Left hindlimb (tissue), 1 donor: ENCODE results near the gene ADAMTS12.

Source experiments
- DNase-seq: peaks from one replicate; pipeline ENCODE4 v3.0.0-alpha.2; 2018

ADAMTS12 gene

DNA sequence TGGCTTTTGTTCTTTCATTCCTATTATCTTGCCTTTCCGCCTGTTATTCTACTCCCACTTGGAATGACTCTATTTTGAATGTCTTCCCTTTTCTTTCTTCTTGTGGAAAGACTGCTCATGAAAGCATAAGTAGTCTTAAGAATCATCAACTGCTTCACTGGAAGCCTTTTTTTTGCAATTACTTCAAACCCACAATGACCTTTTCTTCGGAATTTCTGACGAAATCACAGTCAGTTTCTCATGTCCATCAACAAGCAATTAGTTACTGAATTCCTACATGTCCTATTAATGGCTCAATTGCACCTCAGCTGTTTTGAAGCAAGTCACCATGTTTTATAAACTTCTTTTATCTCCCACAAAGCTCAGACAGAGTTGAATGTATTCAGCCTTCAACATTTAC lies 254.8 kb downstream of the ADAMTS12 start:
- DNase-seq, result no peak

DNA sequence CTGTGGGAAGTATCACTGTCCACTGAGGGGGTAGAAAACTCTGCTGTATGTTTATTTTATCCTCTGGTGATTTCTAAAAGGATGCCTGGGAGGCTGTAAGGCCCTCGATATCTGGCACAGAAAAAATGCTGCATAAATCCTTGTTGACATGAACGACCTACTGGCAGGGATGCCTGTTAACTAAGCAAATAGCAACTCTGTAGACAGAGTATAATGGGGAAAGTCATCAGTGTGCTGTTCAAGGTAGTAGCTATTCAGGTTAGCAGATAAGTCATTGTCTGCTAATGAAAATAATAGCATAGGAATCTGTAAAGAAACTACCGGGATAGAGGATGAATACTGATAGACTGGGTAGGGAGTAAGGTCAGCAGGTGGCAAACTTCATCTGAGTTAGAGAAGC lies 256.2 kb downstream of the ADAMTS12 start:
- no peak for DNase-seq

DNA sequence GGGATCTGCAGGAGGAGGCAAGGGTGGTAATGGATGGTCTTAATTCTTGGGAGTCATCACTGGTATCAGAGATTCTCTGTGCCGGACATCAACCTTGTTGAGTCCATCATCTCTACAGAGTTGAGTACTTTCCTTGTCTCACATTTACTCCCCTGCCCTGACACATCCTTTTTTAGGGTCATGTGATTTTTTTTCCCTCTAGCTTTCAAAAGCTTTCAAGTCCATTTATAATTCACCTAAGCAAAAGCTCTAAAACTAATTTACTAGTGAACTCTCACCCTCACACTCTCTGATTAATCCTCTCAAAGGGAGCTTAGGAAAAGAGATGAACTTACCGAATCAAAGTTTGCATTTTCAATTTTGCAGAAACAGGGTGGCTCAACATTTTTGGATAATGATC lies 258.1 kb downstream of the ADAMTS12 start:
- DNase-seq, result no peak

GRCh38 chr5:33631786-33632185 lies 260.0 kb downstream of the ADAMTS12 start:
- DNase-seq, result no peak

GRCh38 chr5:33631139-33631538 lies 260.7 kb downstream of the ADAMTS12 start:
- no peak for DNase-seq

DNA sequence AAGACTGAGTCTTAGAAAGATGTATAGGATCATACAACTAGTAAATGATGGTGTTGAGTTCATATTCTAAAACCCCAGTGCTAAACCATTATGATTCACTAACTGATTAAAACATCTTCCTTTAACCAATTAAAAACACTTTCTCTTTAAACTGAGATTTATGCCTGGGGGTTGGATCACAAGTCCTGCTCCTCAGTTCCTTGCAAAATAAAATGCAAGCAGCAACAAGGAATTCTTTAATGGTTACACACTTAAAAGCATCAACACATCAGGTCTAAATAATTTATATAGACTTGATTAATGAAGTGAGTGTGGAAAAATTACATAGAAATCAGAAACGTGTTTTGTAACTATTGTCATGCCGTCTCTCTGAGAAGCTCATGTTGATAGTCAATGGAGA lies 261.8 kb downstream of the ADAMTS12 start:
- no peak for DNase-seq

GRCh38 chr5:33628796-33629195 lies 263.0 kb downstream of the ADAMTS12 start:
- DNase-seq, result no peak

- DNase-seq, result no peak
Measured at GRCh38 chr5:33621514-33621913, 270.3 kb downstream of the ADAMTS12 start.

DNA sequence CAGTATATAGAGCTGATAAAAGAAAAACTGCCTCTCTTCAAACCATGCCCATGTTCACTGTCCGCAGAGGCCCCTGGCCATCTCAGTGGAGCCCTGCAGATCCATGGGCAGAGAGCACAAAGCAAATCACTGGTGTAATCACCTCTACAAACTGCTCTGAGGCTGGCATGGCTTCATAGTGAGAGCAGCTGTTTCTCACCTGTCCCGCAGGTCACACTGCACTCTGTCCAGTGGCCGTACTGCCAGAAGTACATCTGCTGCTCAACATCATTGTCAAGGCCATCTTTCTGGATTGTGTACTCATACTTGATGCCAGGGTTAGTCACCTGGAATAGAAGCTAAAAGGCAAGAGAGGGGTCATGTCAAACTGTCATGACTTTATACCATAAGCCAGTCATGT lies 277.8 kb downstream of the ADAMTS12 start:
- no peak for DNase-seq

GRCh38 chr5:33612386-33612785 lies 279.4 kb downstream of the ADAMTS12 start:
- DNase-seq, result no peak

DNA sequence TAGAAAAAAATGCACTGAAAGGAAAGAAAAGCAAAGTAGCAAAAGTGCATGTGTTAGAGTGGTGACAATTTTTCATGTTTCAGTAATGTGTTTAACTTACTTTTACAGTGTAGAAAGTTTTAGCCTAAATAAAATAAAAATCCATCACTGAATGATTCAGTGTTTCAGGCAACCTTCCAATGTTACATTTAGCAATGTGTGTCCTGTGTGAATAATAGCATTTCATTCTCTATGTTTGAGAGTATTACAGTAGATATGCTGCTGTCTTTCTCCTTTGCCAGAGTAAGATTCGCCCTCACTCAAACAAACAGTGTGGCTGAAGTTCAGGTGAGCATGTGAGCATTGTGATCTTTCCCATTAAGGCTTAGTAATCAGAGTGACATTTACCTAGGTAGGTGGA lies 279.9 kb downstream of the ADAMTS12 start:
- no peak for DNase-seq

- no peak for DNase-seq
Measured at GRCh38 chr5:33608344-33609041, 283.3 kb downstream of the ADAMTS12 start.

DNA sequence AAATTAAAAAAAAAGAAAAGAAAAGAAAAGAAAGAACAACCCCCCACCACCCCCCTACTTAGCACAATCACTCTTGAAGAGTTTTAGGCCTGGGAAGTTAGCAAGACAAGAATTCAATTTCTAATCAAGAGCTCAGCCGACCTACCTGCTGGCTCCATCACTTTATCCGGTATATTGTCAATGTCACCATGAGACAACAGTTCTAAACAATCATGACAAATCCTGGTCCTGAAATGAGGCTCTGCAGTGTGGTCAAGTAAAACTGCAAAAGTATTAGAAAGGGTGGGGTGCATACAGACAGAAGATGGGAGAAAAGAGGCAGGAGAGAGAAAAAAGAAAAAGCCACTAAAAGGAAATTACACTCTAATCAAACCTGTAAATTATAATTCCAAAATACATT lies 287.3 kb downstream of the ADAMTS12 start:
- no peak for DNase-seq

- no peak for DNase-seq
Measured at GRCh38 chr5:33601881-33602280, 289.9 kb downstream of the ADAMTS12 start.

GRCh38 chr5:33595303-33595702 lies 296.5 kb downstream of the ADAMTS12 start:
- DNase-seq, result no peak

DNA sequence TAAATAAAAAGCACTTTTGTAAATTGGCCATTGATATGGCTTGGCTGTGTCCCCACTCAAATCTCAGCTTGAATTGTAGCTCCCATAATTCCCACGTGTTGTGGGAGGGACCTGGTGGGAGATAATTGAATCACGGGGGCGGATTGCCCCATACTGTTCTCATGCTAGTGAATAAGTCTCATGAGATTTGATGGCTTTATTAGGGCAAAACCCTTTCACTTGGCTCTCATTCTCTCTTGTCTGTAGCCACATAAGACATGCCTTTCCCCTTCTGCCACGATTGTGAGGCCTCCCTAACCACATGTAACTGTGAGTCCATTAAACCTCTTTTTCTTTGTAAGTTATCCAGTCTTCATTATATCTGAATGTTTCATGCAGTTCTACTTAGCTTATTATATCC lies 297.8 kb downstream of the ADAMTS12 start:
- no peak for DNase-seq

DNA sequence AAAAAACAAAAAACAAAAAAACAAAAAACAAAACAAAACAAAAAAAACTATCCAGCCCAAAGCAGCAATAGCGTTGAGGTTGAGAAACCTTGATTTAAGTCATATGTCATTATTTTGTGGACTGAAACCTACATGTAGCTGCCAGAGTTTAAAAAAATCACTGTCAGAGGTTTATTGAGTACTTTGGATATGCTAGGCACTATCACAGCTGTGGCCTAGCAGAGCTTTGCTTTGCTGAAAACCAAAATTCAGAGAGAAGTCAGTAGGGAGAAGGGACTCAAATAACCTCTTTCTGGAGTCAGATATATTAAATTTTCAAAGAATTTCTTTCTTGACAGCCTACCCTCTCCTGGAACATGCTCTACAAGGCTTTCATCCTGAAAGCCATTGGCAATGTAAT lies 299.5 kb downstream of the ADAMTS12 start:
- DNase-seq, result no peak

- no peak for DNase-seq
Measured at GRCh38 chr5:33588654-33589372, 303.0 kb downstream of the ADAMTS12 start.

- no peak for DNase-seq
Measured at GRCh38 chr5:33583332-33583731, 308.5 kb downstream of the ADAMTS12 start.

GRCh38 chr5:33582417-33582816 lies 309.4 kb downstream of the ADAMTS12 start:
- DNase-seq, result no peak

DNA sequence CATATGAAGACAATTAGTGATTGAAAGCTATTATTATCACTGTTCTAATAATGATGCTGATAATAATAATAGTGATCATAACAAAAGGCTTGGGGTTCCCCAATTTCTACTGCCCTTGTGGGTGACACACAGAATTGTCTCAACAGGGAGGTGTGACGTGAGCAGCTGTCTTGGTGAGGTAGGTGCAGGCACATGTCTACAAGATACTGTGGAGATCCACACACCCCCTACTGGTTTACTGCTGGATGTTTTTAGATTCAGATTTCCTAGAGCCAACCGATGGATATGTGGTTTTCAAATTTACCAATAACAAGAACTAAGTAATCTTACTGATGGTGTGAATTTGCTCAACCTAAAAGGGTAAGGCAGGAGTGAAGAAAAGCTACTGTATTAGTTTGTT lies 312.0 kb downstream of the ADAMTS12 start:
- no peak for DNase-seq

DNA sequence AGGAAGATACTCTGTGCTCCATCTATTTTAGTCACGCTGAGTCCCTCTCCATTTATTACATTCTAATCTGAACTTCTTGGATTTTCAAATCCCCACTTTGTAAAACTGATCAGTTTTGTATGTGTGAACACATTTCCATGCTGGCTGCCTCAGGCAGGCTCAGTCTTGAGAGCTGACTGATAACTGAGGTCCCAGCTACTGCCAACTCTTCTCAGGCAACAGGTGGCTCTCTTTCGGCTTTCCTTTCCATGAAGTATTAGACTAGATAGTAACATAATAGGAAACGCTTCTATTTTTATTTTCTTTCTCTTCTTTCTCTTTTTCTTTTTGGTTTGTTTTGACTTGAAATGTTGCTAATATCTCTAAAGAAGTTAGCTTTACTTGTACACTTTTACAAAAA lies 312.6 kb downstream of the ADAMTS12 start:
- no peak for DNase-seq

- no peak for DNase-seq
Measured at GRCh38 chr5:33576726-33577590, 314.8 kb downstream of the ADAMTS12 start.

- DNase-seq, result no peak
Measured at GRCh38 chr5:33565324-33565723, 326.5 kb downstream of the ADAMTS12 start.
